Activated T-helper 1 cell treated with anti-CD3 and anti-CD28 coated beads, Interleukin-12 subunit alpha, Interleukin-12 subunit beta, Interleukin-2, Interleukin-4 antibody, amounts not matched to agents 30 ng/mL and 10 ng/mL and 1 ng/mL, durations not matched to agents 14 hours and 24 hours and 36 hours (primary cell): ENCODE data around the gene TRIM2. TPM values are rescaled to one million over a fixed set of nuclear protein-coding genes. Genes with fewer than 3 reads are reported as not detected.

Experiments
- DNase-seq: peaks from one replicate; pipeline ENCODE4 v3.0.0; 2021; ENCODE audit warnings: low spot score
- H3K27ac Mint-ChIP-seq: one replicate; pipeline ENCODE4 v1.8.0; 2021; ENCODE audit warnings: mild to moderate bottlenecking, mixed read lengths
- H3K27me3 Mint-ChIP-seq: one replicate; pipeline ENCODE4 v1.8.0; 2022; ENCODE audit warnings: mild to moderate bottlenecking, moderate library complexity, mixed read lengths; ENCODE audit not compliant: insufficient read depth
- H3K36me3 Mint-ChIP-seq: one replicate; pipeline ENCODE4 v1.8.0; 2021; ENCODE audit warnings: low read depth, mixed read lengths
- H3K4me1 Mint-ChIP-seq: one replicate; pipeline ENCODE4 v1.8.0; 2021; ENCODE audit warnings: low read depth, mixed read lengths
- H3K4me3 Mint-ChIP-seq: one replicate; pipeline ENCODE4 v1.8.0; 2021; ENCODE audit warnings: mild to moderate bottlenecking, moderate library complexity, mixed read lengths
- H3K9me3 Mint-ChIP-seq: one replicate; pipeline ENCODE4 v1.8.0; 2021; ENCODE audit warnings: mixed read lengths
- intact Hi-C: fragments of 100-400 bp; cut with micrococcal nuclease; formaldehyde crosslinking; loops from one replicate; pipeline ENCODE4 v1.15.1; 2024
- total RNA-seq: library from RNA; stranded (reverse); gene quantifications from 2 replicates; pipeline ENCODE4 v1.2.3, GENCODE V29; 2022

The TRIM2 gene
- total RNA-seq, 1 donor from 2014 or later: 0.16 TPM

DNA sequence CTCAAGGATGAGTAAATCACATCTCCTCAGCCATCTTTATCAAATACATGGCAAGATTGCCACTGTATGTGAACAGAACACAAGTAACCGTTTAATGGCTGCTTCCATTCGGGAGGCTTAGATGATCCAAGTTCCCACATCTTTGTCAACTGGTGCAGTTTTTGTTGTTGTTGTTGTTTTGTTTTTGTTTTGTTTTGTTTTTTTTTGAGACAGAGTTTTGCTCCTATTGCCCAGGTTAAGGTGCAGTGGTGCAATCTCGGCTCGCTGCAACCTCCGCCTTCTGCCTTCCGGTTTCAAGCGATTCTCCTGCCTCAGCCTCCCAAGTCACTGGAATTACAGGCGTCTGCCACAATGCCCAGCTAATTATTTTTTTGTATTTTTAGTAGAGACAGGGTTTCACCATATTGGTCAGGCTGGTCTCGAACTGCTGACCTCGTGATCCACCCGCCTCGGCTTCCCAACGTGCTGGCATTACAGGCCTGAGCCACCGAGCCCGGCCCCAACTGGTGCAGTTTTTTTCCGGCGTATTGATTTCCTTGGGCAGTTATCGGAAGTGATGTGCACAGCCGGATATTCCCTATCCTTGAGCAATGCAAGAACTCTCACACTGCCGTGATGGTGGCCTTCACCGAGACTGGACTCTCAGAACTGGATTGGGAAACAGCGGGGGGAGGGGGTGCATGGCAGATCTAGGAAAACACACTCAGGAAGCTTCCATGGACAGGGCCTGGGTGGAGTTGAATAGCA is 29.2 kb upstream of the TRIM2 start:
- Mint-ChIP-seq H3K36me3 (no peaks in the 10 kb centered on the region), H3K4me1 (no peaks in the 10 kb centered on the region), H3K27ac (no peak overlapping the region), H3K27me3 (no peaks in the 10 kb centered on the region), H3K4me3 (no peak overlapping the region), H3K9me3 (no peaks in the 10 kb centered on the region)
- DNase-seq: no peak
- intact Hi-C loops: no loop called here

- Mint-ChIP-seq H3K27me3 (no peaks in the 10 kb centered on the region), H3K36me3 (no peaks in the 10 kb centered on the region), H3K27ac (no peak overlapping the region), H3K4me3 (no peak overlapping the region), H3K9me3 (no peaks in the 10 kb centered on the region), H3K4me1 (no peaks in the 10 kb centered on the region)
- DNase-seq: no peak
- intact Hi-C loops: no loop called here
These were observed 27.3 kb upstream of the TRIM2 start for GRCh38 chr4:153176938-153177337.

DNA sequence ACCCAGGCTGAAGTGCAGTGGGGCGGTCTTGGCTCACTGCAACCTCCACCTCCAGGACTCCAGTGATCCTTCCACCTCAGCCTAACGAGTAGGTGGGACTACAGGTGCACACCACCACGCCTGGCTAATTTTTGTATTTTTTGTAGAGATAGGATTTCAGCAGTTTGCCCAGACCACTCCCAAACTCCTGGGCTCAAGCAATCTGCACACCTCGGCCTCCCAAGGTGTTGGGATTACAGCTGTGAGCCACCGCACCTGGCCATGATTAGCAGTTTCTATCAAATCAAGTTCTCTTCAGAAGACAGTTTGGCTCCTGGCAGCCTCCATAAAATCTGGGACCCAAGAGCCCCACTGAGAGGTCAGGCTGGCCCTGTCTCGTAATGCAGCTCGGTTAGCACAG is 26.4 kb upstream of the TRIM2 start:
- Mint-ChIP-seq H3K4me3 (no peak overlapping the region), H3K36me3 (no peaks in the 10 kb centered on the region), H3K27me3 (no peaks in the 10 kb centered on the region), H3K27ac (no peak overlapping the region), H3K9me3 (no peaks in the 10 kb centered on the region), H3K4me1 (no peaks in the 10 kb centered on the region)
- no peak for DNase-seq
- intact Hi-C loops: no loop called here

GRCh38 chr4:153179100-153179499 is 25.1 kb upstream of the TRIM2 start:
- Mint-ChIP-seq H3K27ac (no peak overlapping the region), H3K4me1 (no peaks in the 10 kb centered on the region), H3K9me3 (no peaks in the 10 kb centered on the region), H3K27me3 (no peaks in the 10 kb centered on the region), H3K4me3 (no peak overlapping the region), H3K36me3 (no peaks in the 10 kb centered on the region)
- intact Hi-C loops: no loop called here
- DNase-seq: no peak

- no peaks in the 10 kb centered on the region for H3K9me3 Mint-ChIP-seq
These were observed 22.9 kb upstream of the TRIM2 start for GRCh38 chr4:153181293-153181692.

GRCh38 chr4:153181700-153182099 is 22.5 kb upstream of the TRIM2 start:
- DNase-seq: no peak
- Mint-ChIP-seq H3K36me3 (no peaks in the 10 kb centered on the region), H3K4me3 (no peak overlapping the region), H3K4me1 (no peaks in the 10 kb centered on the region), H3K27me3 (no peaks in the 10 kb centered on the region), H3K9me3 (no peaks in the 10 kb centered on the region), H3K27ac (no peak overlapping the region)
- intact Hi-C loops: no loop called here

More at GRCh38 chr4:153181293-153181692, 22.9 kb upstream of the TRIM2 start:
- H3K4me3 Mint-ChIP-seq: no peak overlapping the region
- H3K27ac Mint-ChIP-seq: no peak overlapping the region
- H3K4me1 Mint-ChIP-seq: no peaks in the 10 kb centered on the region
- intact Hi-C loops: no loop called here
- H3K36me3 Mint-ChIP-seq: no peaks in the 10 kb centered on the region
- H3K27me3 Mint-ChIP-seq: no peaks in the 10 kb centered on the region
- DNase-seq: no peak

GRCh38 chr4:153183146-153183545 is 21.1 kb upstream of the TRIM2 start:
- H3K4me1 Mint-ChIP-seq: no peaks in the 10 kb centered on the region
- H3K27ac Mint-ChIP-seq: no peak overlapping the region
- H3K4me3 Mint-ChIP-seq: no peak overlapping the region
- H3K27me3 Mint-ChIP-seq: no peaks in the 10 kb centered on the region
- H3K36me3 Mint-ChIP-seq: no peaks in the 10 kb centered on the region
- intact Hi-C loops: no loop called here
- no peak for DNase-seq
- H3K9me3 Mint-ChIP-seq: no peaks in the 10 kb centered on the region

DNA sequence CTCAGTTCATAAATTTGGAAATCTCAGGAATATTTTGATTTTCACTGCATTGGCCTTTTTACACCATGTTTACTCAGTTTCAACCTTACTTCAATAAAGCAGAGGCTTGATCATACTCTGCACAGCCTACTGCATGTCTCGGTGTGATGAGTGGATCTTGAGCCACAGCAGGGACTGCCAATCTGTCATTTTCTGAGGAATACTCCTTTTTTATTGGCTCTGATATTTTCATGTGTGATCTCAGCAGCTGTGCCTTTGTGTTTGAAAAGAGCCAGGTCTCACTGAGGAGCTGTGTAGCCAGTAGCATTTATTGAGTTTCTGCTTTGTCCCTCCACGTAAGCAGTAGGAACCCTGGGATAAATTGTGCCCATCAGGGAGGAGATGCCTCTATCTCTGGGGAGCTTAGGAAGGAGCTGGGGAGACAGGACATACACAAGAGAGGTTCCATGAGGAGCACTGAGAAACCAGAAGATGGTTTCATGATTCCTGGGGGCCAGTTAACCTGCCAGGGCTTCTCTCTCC is 18.9 kb upstream of the TRIM2 start:
- H3K4me3 Mint-ChIP-seq: no peak overlapping the region
- H3K27me3 Mint-ChIP-seq: peaks cover 5% of the 10 kb centered on the region
- no peak overlapping the region for H3K27ac Mint-ChIP-seq
- intact Hi-C loops: no loop called here
- H3K4me1 Mint-ChIP-seq: no peaks in the 10 kb centered on the region
- H3K36me3 Mint-ChIP-seq: no peaks in the 10 kb centered on the region
- no peak for DNase-seq
- no peaks in the 10 kb centered on the region for H3K9me3 Mint-ChIP-seq

DNA sequence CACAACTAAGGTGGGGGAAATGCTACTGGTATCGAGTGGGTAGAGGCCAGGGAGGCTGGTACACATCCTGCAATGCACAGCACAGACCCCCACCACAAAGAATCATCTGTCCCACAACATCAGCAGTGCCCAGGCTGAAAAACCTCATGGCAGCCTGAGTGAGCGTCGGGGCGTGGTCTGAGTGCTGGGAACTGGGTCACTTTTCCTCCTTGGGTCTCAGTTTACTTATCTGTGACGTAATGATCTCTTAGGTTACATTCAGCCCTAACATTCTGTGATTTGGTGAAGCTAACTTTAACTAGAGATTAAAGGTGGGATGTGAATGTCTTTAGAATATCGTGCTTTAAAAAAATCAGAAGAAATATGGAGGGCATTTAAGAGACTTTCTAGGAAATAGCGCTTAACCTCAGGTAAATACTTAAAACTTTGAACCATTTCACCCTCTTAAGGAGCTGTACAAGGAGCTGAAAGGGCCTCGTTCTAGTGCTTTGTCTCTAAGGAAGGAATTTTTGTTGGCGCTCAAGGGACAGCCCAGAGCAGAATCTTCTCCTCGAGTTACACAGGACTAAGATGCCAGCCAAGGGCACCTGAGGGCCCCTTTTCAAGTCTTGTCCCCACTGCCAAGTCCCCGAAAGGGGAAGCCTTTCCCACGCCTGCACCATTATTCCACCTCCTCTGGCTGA is 18.1 kb upstream of the TRIM2 start:
- Mint-ChIP-seq H3K36me3 (no peaks in the 10 kb centered on the region), H3K27ac (no peak overlapping the region)
- intact Hi-C loops: no loop called here

GRCh38 chr4:153189016-153189801 is 15.0 kb upstream of the TRIM2 start:
- Mint-ChIP-seq H3K27ac (no peak overlapping the region), H3K27me3 (peaks cover 5% of the 10 kb centered on the region), H3K36me3 (no peaks in the 10 kb centered on the region), H3K9me3 (no peaks in the 10 kb centered on the region), H3K4me3 (no peak overlapping the region), H3K4me1 (no peaks in the 10 kb centered on the region)
- intact Hi-C loops: no loop called here
- no peak for DNase-seq

More for the DNA sequence above, 18.1 kb upstream of the TRIM2 start:
- H3K4me3 Mint-ChIP-seq: no peak overlapping the region
- no peak for DNase-seq
- no peaks in the 10 kb centered on the region for H3K9me3 Mint-ChIP-seq
- H3K4me1 Mint-ChIP-seq: no peaks in the 10 kb centered on the region
- peaks cover 5% of the 10 kb centered on the region for H3K27me3 Mint-ChIP-seq

DNA sequence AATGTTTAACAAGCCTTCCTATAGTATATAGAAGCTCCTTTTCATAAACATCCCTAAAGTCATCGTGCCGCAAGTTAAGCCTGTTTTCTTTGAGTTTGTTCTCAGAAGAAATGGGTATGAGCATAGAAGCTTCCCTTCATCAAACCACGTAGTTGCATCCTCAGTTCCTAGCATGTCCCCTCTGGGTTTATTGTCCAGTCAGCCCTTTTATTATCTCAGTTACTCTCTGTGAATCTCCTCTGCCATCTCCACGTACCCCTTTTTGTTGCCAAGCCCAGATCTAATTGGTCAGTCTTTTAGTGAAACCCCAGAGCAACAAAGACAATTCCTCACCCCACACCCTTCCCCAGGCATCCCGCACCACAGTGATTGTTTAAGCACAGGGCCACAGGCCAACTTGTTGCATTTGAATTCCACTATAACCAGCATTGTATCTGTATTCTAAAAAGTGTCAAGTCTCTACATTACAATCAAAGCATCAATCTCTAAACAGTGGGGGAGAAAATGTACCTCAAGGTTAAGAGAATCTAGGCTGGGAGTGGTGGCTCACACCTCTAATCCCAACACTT is 12.4 kb upstream of the TRIM2 start:
- no peaks in the 10 kb centered on the region for H3K9me3 Mint-ChIP-seq
- peaks cover 5% of the 10 kb centered on the region for H3K27me3 Mint-ChIP-seq
- intact Hi-C loops: no loop called here
- DNase-seq: no peak
- no peaks in the 10 kb centered on the region for H3K4me1 Mint-ChIP-seq
- no peak overlapping the region for H3K4me3 Mint-ChIP-seq
- H3K27ac Mint-ChIP-seq: no peak overlapping the region
- no peaks in the 10 kb centered on the region for H3K36me3 Mint-ChIP-seq

- DNase-seq: no peak
- Mint-ChIP-seq H3K27ac (no peak overlapping the region), H3K36me3 (no peaks in the 10 kb centered on the region), H3K9me3 (no peaks in the 10 kb centered on the region), H3K4me3 (no peak overlapping the region), H3K4me1 (no peaks in the 10 kb centered on the region), H3K27me3 (no peaks in the 10 kb centered on the region)
- intact Hi-C loops: no loop called here
These were observed 6.9 kb upstream of the TRIM2 start for GRCh38 chr4:153197301-153197700.

DNA sequence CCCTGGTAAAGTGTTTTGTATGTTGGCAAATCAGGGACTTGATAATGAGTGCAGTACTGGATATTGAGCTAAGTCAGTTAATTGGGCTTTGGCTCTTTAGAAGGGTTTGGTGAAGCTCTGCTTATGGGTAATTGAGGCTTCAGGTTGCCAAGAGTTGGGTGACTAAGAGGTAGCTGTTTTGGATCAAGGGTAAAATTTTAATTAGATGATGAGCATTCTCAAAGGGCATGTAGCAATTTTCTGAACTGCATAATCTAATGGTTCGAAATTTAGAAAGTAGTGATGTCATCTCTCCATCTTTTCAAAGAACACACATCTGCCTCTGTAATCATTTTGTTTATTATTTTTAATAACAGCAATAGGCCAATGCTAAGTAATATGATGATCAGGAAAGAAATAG is 5.5 kb upstream of the TRIM2 start:
- H3K4me3 Mint-ChIP-seq: no peak overlapping the region
- H3K27me3 Mint-ChIP-seq: no peaks in the 10 kb centered on the region
- DNase-seq: no peak
- no peak overlapping the region for H3K27ac Mint-ChIP-seq
- intact Hi-C loops: no loop called here
- no peaks in the 10 kb centered on the region for H3K36me3 Mint-ChIP-seq
- H3K9me3 Mint-ChIP-seq: no peaks in the 10 kb centered on the region
- H3K4me1 Mint-ChIP-seq: no peaks in the 10 kb centered on the region
